Activated naive CD4-positive, alpha-beta T cell treated with anti-CD3 and anti-CD28 coated beads, Interleukin-2, amount 10 ng/mL, durations not matched to agents 7 days and 5 days (primary cell): ENCODE data around the gene MYRF.

Experiments
- CTCF ChIA-PET: fragments of 350-600 bp; sonication (Branson Sonifier 250); formaldehyde crosslinking; loops from one replicate; lab custom pipeline; 2021; ENCODE audit warnings: antibody characterized with exemption; lab: Charles Lee
- DNase-seq: peaks from one replicate; pipeline ENCODE4 v3.0.0-alpha.2; 2020
- H3K27ac Mint-ChIP-seq: one replicate; pipeline ENCODE4 v1.8.0; 2021; ENCODE audit warnings: mild to moderate bottlenecking, moderate library complexity, mixed read lengths
- H3K27me3 Mint-ChIP-seq: one replicate; pipeline ENCODE4 v1.8.0; 2021; ENCODE audit warnings: mild to moderate bottlenecking, mixed read lengths
- H3K36me3 Mint-ChIP-seq: one replicate; pipeline ENCODE4 v1.8.0; 2021; ENCODE audit warnings: mixed read lengths
- H3K4me1 Mint-ChIP-seq: one replicate; pipeline ENCODE4 v1.8.0; 2021; ENCODE audit warnings: mixed read lengths
- H3K4me3 Mint-ChIP-seq: one replicate; pipeline ENCODE4 v1.8.0; 2021; ENCODE audit warnings: mild to moderate bottlenecking, moderate library complexity, mixed read lengths
- H3K9me3 Mint-ChIP-seq: one replicate; pipeline ENCODE4 v1.8.0; 2021; ENCODE audit warnings: mixed read lengths

Gene MYRF

GRCh38 chr11:61782841-61783240, 30.4 kb downstream of the MYRF start:
- peaks cover 17% of the 10 kb centered on the region for H3K27me3 Mint-ChIP-seq
- H3K4me3 Mint-ChIP-seq = no peak overlapping the region
- H3K9me3 Mint-ChIP-seq = no peaks in the 10 kb centered on the region
- H3K4me1 Mint-ChIP-seq = peaks cover 3% of the 10 kb centered on the region
- no peak overlapping the region for H3K27ac Mint-ChIP-seq
- CTCF ChIA-PET = interaction anchor here (1.0 to 1.1 kb wide), 2 partner anchors 14 to 35 kb away, joined by 4 to 5 read pairs; no protein-coding TSS in a partner anchor
- peaks cover 10% of the 10 kb centered on the region for H3K36me3 Mint-ChIP-seq
- DNase-seq = no peak

GRCh38 chr11:61783717-61784505, 31.5 kb downstream of the MYRF start:
- Mint-ChIP-seq H3K36me3 (peaks cover 16% of the 10 kb centered on the region), H3K9me3 (no peaks in the 10 kb centered on the region), H3K27me3 (peaks cover 7% of the 10 kb centered on the region), H3K27ac (no peak overlapping the region), H3K4me1 (no peaks in the 10 kb centered on the region), H3K4me3 (no peak overlapping the region)
- no peak for DNase-seq
- CTCF ChIA-PET = interaction anchor here (0.9 kb wide), 1 partner anchor 13 kb away, joined by 3 read pairs; no protein-coding TSS in a partner anchor

DNA sequence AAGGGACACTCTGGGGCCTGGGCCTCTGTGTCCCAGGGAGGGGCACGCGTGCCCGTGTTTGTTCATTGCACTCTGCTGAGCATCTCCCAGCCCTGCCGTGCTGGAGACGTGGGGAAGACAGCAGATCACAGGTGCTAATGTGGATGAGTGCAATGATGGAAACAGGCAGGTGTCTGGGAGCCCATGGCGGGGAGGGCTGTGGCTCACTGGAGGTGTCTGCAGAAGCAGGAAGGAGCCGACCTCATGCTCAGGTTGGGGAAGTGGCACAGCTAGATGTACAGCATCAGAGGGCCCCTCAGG, 32.0 kb downstream of the MYRF start:
- peaks cover 19% of the 10 kb centered on the region for H3K36me3 Mint-ChIP-seq
- H3K4me3 Mint-ChIP-seq = no peak overlapping the region
- H3K9me3 Mint-ChIP-seq = no peaks in the 10 kb centered on the region
- DNase-seq = no peak
- H3K27me3 Mint-ChIP-seq = peaks cover 3% of the 10 kb centered on the region
- peaks cover 2% of the 10 kb centered on the region for H3K4me1 Mint-ChIP-seq
- H3K27ac Mint-ChIP-seq = no peak overlapping the region
- CTCF ChIA-PET = interaction anchor here (0.9 kb wide), 1 partner anchor 13 kb away, joined by 3 read pairs; no protein-coding TSS in a partner anchor

- CTCF ChIA-PET = interaction anchor here (4.4 kb wide), 1 partner anchor 38 kb away, joined by 27 read pairs; no protein-coding TSS in a partner anchor
- no peak overlapping the region for H3K4me3 Mint-ChIP-seq
- DNase-seq = no peak
- H3K4me1 Mint-ChIP-seq = peaks cover 13% of the 10 kb centered on the region
- no peaks in the 10 kb centered on the region for H3K27me3 Mint-ChIP-seq
- H3K27ac Mint-ChIP-seq = no peak overlapping the region
- peaks cover 27% of the 10 kb centered on the region for H3K36me3 Mint-ChIP-seq
- no peaks in the 10 kb centered on the region for H3K9me3 Mint-ChIP-seq
These were observed 33.5 kb downstream of the MYRF start for GRCh38 chr11:61785837-61786402.

- Mint-ChIP-seq H3K9me3 (no peaks in the 10 kb centered on the region), H3K4me1 (peaks cover 25% of the 10 kb centered on the region), H3K27ac (no peak overlapping the region), H3K36me3 (peaks cover 34% of the 10 kb centered on the region), H3K4me3 (no peak overlapping the region), H3K27me3 (no peaks in the 10 kb centered on the region)
- DNase-seq = peak; percentile 41
- CTCF ChIA-PET = interaction anchor here (0.6 to 4.4 kb wide), 9 partner anchors 8 to 147 kb away, joined by 3 to 27 read pairs (median 6); no protein-coding TSS in a partner anchor
These were observed 35.6 kb downstream of the MYRF start for GRCh38 chr11:61787928-61788491.

DNA sequence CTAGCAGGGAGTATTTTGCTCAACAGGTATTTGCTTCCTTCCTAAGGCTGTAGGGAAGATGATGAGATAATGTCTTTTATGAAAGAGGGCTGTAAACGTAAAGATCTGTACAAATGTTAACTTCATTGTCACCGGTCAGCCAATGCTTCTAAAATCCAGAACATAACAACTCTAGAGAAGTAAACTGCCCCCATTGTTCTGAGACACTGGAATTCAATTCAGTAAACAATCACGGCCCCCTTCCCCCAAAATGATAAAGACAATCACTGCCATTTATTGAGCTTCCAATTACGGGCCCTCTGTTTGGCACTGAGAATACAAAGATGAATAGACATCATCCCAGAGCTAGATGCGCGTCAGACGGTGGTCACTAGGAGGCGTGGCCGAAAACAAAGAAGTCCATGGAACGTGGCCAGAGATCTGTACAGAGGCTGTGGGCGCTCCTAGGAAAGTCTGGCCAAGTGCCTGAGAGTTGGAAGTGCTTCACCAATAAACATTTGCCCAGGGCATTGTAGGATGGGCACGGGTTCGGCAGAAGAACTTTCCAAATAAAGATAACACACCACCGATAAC, 39.4 kb downstream of the MYRF start:
- CTCF ChIA-PET = interaction anchor here (1.2 to 2.7 kb wide), 2 partner anchors 155 to 291 kb away, joined by 3 to 10 read pairs; no protein-coding TSS in a partner anchor
- H3K36me3 Mint-ChIP-seq = peaks cover 51% of the 10 kb centered on the region

GRCh38 chr11:61792310-61793082, 40.1 kb downstream of the MYRF start, which contains the start of the genes FEN1 and TMEM258:
FEN1 (plus strand) TSS chr11:61792911; CDS start chr11:61795362, 2,451 bp downstream.
TMEM258 (minus strand) TSS chr11:61792599; CDS start chr11:61792558, 41 bp downstream.
- DNase-seq = peak; percentile 93
- peak within 1 kb of the TSS; percentile 97 for H3K27ac Mint-ChIP-seq
- H3K4me3 Mint-ChIP-seq = peak within 1 kb of the TSS; percentile 77
- H3K9me3 Mint-ChIP-seq = no peaks in the 10 kb centered on the region
- CTCF ChIA-PET = interaction anchor here (0.7 to 2.7 kb wide), 7 partner anchors 9 to 316 kb away, joined by 3 to 10 read pairs (median 4); no protein-coding TSS in a partner anchor
- peaks cover 52% of the 10 kb centered on the region for H3K36me3 Mint-ChIP-seq
- peaks cover 65% of the 10 kb centered on the region for H3K4me1 Mint-ChIP-seq
- no peaks in the 10 kb centered on the region for H3K27me3 Mint-ChIP-seq

More for the DNA sequence above, 39.4 kb downstream of the MYRF start:
- Mint-ChIP-seq H3K4me1 (peaks cover 59% of the 10 kb centered on the region), H3K27ac (peak overlapping the region; percentile 97), H3K4me3 (peak overlapping the region; percentile 77), H3K9me3 (no peaks in the 10 kb centered on the region), H3K27me3 (no peaks in the 10 kb centered on the region)
- DNase-seq = peak; percentile 65

DNA sequence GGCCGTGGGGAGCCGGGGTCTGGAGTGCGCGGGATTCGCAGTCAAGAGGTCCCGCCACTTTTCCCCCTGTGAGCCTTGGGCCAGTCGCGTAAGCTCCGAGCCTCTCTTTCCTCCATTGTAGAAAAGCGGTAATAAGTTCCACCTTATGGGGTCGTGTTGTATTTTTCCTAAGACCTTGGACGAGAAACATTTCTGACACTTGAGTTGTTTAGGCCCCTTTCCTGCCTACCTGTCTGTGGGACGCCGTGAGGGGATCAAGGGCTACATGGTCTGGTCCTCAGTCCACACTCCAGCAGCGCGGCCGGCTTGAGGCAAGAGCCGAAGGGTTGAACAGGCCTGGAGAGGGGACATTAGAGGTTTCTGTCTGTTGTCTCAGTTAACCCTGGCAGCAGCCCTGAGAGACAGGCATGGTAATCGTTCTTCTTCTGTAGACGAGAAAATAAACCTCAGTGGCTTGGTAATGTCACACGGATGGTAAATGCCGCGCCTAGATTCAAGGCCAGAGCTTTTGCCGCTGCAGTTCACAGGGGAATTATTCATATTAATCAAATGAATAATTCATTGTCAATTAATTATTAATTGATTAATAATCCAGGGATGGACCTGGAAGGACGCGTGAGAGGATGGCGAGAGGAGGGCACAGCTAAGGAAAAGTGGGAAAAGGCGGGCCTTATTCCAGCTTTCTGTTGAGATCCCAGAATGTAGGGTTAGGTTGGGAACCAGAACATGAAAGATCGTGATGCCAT, 40.8 kb downstream of the MYRF start:
- peak; percentile 41 for DNase-seq
- no peaks in the 10 kb centered on the region for H3K27me3 Mint-ChIP-seq
- H3K9me3 Mint-ChIP-seq = no peaks in the 10 kb centered on the region
- peaks cover 53% of the 10 kb centered on the region for H3K36me3 Mint-ChIP-seq
- peak overlapping the region; percentile 97 for H3K27ac Mint-ChIP-seq
- peaks cover 65% of the 10 kb centered on the region for H3K4me1 Mint-ChIP-seq
- CTCF ChIA-PET = interaction anchor here (0.7 to 2.7 kb wide), 8 partner anchors 8 to 315 kb away, joined by 3 to 10 read pairs (median 4); no protein-coding TSS in a partner anchor
- H3K4me3 Mint-ChIP-seq = peak overlapping the region; percentile 77

GRCh38 chr11:61793829-61794204, 41.4 kb downstream of the MYRF start:
- Mint-ChIP-seq H3K4me1 (peaks cover 69% of the 10 kb centered on the region), H3K9me3 (no peaks in the 10 kb centered on the region), H3K36me3 (peaks cover 53% of the 10 kb centered on the region), H3K27me3 (no peaks in the 10 kb centered on the region), H3K27ac (peak overlapping the region; percentile 97), H3K4me3 (peak overlapping the region; percentile 77)
- CTCF ChIA-PET = interaction anchor here (1.4 to 2.7 kb wide), 5 partner anchors 8 to 153 kb away, joined by 3 to 10 read pairs (median 4); no protein-coding TSS in a partner anchor
- DNase-seq = no peak

DNA sequence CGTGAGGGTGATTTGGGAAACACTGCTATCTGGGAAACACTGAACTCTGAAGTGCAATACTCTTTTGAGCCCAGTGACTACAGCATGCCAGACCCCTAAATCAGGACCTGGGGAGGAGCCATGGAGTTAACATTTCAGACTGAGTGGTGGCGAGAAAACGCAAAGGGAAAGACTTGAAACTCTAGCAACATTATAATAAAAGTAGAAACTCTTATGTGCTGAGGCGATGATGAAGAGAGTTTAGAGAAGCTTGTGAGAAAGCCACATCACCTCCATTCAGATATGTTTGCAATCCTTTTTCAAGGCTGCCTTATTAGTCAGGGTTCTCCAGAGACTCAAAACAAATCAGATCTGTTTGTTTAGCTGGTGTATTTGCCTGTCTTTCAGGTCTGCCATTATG, 42.1 kb downstream of the MYRF start:
- Mint-ChIP-seq H3K4me3 (peak overlapping the region; percentile 31), H3K36me3 (peaks cover 53% of the 10 kb centered on the region), H3K27ac (peak overlapping the region; percentile 24), H3K4me1 (peaks cover 71% of the 10 kb centered on the region), H3K27me3 (no peaks in the 10 kb centered on the region), H3K9me3 (no peaks in the 10 kb centered on the region)
- no peak for DNase-seq
- CTCF ChIA-PET = interaction anchor here (6.0 kb wide), 1 partner anchor 20 kb away, joined by 72 read pairs; the partner anchor contains the start of gene FADS1

DNA sequence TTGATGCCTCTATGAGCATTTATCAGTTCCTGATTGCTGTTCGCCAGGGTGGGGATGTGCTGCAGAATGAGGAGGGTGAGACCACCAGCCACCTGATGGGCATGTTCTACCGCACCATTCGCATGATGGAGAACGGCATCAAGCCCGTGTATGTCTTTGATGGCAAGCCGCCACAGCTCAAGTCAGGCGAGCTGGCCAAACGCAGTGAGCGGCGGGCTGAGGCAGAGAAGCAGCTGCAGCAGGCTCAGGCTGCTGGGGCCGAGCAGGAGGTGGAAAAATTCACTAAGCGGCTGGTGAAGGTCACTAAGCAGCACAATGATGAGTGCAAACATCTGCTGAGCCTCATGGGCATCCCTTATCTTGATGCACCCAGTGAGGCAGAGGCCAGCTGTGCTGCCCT, 43.0 kb downstream of the MYRF start:
- Mint-ChIP-seq H3K36me3 (peaks cover 52% of the 10 kb centered on the region), H3K4me1 (peaks cover 69% of the 10 kb centered on the region), H3K9me3 (no peaks in the 10 kb centered on the region), H3K27me3 (no peaks in the 10 kb centered on the region), H3K27ac (peak overlapping the region; percentile 59), H3K4me3 (no peak overlapping the region)
- DNase-seq = no peak
- CTCF ChIA-PET = interaction anchor here (3.8 to 6.0 kb wide), 3 partner anchors 19 to 153 kb away, joined by 28 to 72 read pairs (median 42); partner anchors contain the start of genes BEST1 and FADS1

DNA sequence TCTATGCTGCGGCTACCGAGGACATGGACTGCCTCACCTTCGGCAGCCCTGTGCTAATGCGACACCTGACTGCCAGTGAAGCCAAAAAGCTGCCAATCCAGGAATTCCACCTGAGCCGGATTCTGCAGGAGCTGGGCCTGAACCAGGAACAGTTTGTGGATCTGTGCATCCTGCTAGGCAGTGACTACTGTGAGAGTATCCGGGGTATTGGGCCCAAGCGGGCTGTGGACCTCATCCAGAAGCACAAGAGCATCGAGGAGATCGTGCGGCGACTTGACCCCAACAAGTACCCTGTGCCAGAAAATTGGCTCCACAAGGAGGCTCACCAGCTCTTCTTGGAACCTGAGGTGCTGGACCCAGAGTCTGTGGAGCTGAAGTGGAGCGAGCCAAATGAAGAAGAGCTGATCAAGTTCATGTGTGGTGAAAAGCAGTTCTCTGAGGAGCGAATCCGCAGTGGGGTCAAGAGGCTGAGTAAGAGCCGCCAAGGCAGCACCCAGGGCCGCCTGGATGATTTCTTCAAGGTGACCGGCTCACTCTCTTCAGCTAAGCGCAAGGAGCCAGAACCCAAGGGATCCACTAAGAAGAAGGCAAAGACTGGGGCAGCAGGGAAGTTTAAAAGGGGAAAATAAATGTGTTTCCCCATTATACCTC, 43.6 kb downstream of the MYRF start:
- H3K27ac Mint-ChIP-seq = no peak overlapping the region
- CTCF ChIA-PET = interaction anchor here (1.2 to 6.0 kb wide), 8 partner anchors 19 to 313 kb away, joined by 3 to 72 read pairs (median 24); partner anchors contain the start of genes BEST1 and FADS1
- H3K36me3 Mint-ChIP-seq = peaks cover 54% of the 10 kb centered on the region

More for the DNA sequence above, 43.6 kb downstream of the MYRF start:
- no peaks in the 10 kb centered on the region for H3K9me3 Mint-ChIP-seq
- H3K4me3 Mint-ChIP-seq = no peak overlapping the region
- H3K4me1 Mint-ChIP-seq = peaks cover 67% of the 10 kb centered on the region
- no peak for DNase-seq
- H3K27me3 Mint-ChIP-seq = no peaks in the 10 kb centered on the region
